Vagina (tissue), 2 donors: ENCODE measurements around the gene NPLOC4. TPM values are rescaled to one million over a fixed set of nuclear protein-coding genes. Genes with fewer than 3 reads are reported as not detected.

Source experiments
- DNase-seq, 2 donors: peaks; one replicate each; pipeline ENCODE4 v3.0.0-alpha.2; 2017; ENCODE audit errors: extremely low spot score in 2 of 2
- H3K27ac ChIP-seq: fragments of 200-600 bp; sonication (generic); one replicate; pipeline ENCODE4 v1.5.1; 2019
- H3K27me3 ChIP-seq: fragments of 200-600 bp; sonication (generic); one replicate; pipeline ENCODE4 v1.5.1; 2019
- H3K36me3 ChIP-seq, 2 donors: fragments of 200-600 bp; sonication (generic); one replicate each; pipeline ENCODE4 v1.5.1; 2017 to 2019
- H3K4me1 ChIP-seq: fragments of 200-600 bp; sonication (generic); one replicate; pipeline ENCODE4 v1.5.1; 2019
- H3K4me3 ChIP-seq, 2 donors: fragments of 200-600 bp; sonication (generic); 1 replicate in 1 of 2; 2 replicates in 1 of 2; pipeline ENCODE4 v1.5.1; 2016 to 2019
- H3K9me3 ChIP-seq: fragments of 200-600 bp; sonication (generic); one replicate; pipeline ENCODE4 v1.5.1; 2019
- CTCF ChIP-seq, 3 experiments: fragments of 450-650 bp in 2 of 3; fragments of 200-600 bp in 1 of 3; sonication (generic) in 1 of 3; IDR thresholded peaks; one replicate each; pipeline ENCODE4 v1.5.1; 2017 to 2019; ENCODE audit warnings: antibody characterized with exemption in 3 of 3, mild to moderate bottlenecking in 2 of 3, moderate library complexity in 2 of 3
- POLR2A ChIP-seq, 2 donors: fragments of 450-650 bp; IDR thresholded peaks; one replicate each; pipeline ENCODE4 v1.6.1; 2017; ENCODE audit warnings: antibody characterized with exemption in 2 of 2, mild to moderate bottlenecking in 2 of 2, moderate library complexity in 2 of 2
- POLR2AphosphoS5 ChIP-seq, 2 donors: sonication (generic); formaldehyde crosslinking; IDR thresholded peaks; one replicate each; pipeline ENCODE4 v1.9.0; 2017; ENCODE audit warnings: antibody characterized with exemption in 2 of 2, mild to moderate bottlenecking in 2 of 2, low read depth in 1 of 2; ENCODE audit not compliant: insufficient read depth in 1 of 2
- intact Hi-C: fragments of 100-400 bp; cut with DNase I; formaldehyde crosslinking; loops from one replicate; pipeline ENCODE4 v1.15.1; 2023
- total RNA-seq: library from RNA; depleted of rRNA; stranded (reverse); fragments of >200 nt; gene quantifications from one replicate; pipeline ENCODE4 v1.2.3, GENCODE V29; 2016

The NPLOC4 gene
- total RNA-seq, 1 donor from 2014 or later: 68.3 TPM

DNA sequence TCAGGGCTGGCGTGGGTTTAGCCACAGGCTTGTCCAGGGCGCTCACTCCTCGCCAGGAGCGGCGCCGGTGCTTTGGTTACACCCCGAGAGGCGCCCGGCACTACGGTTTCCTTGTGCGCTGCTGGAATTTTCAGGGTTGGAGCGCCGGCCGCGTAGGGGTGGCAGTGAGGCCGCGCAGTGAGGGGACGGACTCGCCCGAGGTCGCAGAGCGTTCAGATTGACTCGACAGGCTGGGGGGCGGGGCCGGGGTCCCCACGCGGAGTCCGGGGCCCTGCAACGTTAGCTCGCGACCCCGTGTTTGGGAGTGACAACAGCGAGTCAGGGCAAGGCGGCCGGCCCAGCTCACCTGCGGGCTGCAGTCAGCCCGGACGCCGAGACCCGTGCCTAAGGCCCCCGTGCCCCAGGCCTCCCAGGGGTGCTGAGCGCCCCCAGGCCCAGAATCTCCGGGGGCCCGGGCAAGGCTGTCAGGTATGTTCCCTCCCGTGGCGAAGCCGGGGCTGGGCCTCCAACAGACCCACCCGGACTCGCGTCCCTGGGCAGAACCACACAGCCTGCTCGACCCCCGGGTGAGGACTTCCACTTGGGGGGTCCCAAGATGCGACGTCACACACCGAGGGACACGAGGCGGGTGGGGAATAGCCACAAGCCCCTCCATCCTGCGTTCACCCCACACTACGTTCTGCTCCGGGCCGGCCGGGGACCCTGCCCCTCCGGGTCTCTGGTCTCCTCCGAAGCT is 123.0 kb downstream of the NPLOC4 start:
- H3K36me3 ChIP-seq: peaks cover 9 to 34% of the 10 kb centered on the region in 2 donors
- H3K27me3 ChIP-seq: no peaks in the 10 kb centered on the region
- H3K27ac ChIP-seq: peak overlapping the region; percentile 100
- no peak for DNase-seq
- intact Hi-C loops: loop anchor here (5.0 kb wide), 1 partner anchor 38 kb away; the partner anchor contains the start of gene FAAP100
- H3K9me3 ChIP-seq: no peaks in the 10 kb centered on the region
- peak in 1 of 2 donors; percentile 45 for TF ChIP-seq POLR2AphosphoS5 (IDR thresholded peaks at IDR 0.05; ENCODE audit: insufficient read depth in 1 of 2, low read depth in 1 of 2)
- no peak for TF ChIP-seq CTCF (IDR thresholded peaks at IDR 0.05)
- peaks cover 63% of the 10 kb centered on the region for H3K4me1 ChIP-seq
- peak overlapping the region; percentile 93 to 99 for H3K4me3 ChIP-seq

DNA sequence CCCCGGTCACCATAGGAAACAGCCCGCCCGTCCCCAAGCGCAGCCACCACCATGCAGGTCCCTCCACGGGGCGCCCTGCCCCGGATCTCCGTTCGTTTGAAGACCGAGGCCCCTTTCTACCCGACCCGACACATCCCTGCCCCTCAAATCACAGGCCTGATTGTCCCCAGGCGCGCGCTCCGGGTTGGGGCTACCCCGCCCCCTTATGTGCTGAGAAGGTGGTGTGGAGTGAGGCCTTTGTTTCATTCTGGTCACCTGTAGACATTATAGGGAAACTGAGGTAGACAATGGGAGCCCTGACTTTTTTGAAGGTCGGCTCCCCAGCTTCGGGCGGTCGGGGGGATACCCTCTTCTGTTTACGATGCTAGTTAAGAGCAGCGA is 123.5 kb downstream of the NPLOC4 start:
- Histone ChIP-seq H3K9me3 (no peaks in the 10 kb centered on the region), H3K4me3 (peak overlapping the region; percentile 93 to 99), H3K4me1 (peaks cover 63% of the 10 kb centered on the region), H3K27me3 (no peaks in the 10 kb centered on the region), H3K36me3 (peaks cover 9 to 37% of the 10 kb centered on the region in 2 donors), H3K27ac (peak overlapping the region; percentile 100)
- TF ChIP-seq CTCF (IDR thresholded peaks at IDR 0.05) (no peak), POLR2AphosphoS5 (IDR thresholded peaks at IDR 0.05; ENCODE audit: insufficient read depth in 1 of 2, low read depth in 1 of 2) (peak; percentile 25 to 28)
- DNase-seq: no peak
- intact Hi-C loops: loop anchor here (5.0 kb wide), 1 partner anchor 39 kb away; the partner anchor contains the start of gene FAAP100

- Histone ChIP-seq H3K27ac (peak within 1 kb of the TSS; percentile 100), H3K27me3 (no peaks in the 10 kb centered on the region), H3K9me3 (no peaks in the 10 kb centered on the region), H3K4me3 (peak within 1 kb of the TSS; percentile 93 to 99), H3K36me3 (peaks cover 9 to 37% of the 10 kb centered on the region in 2 donors), H3K4me1 (peaks cover 57% of the 10 kb centered on the region)
- no peak for DNase-seq
- intact Hi-C loops: loop anchor here (5.0 kb wide), 1 partner anchor 40 kb away; the partner anchor contains the start of gene FAAP100
- TF ChIP-seq POLR2A (IDR thresholded peaks at IDR 0.05): peak in 1 of 2 donors; percentile 91
- no peak for TF ChIP-seq CTCF (IDR thresholded peaks at IDR 0.05)
- TF ChIP-seq POLR2AphosphoS5 (IDR thresholded peaks at IDR 0.05; ENCODE audit: insufficient read depth in 1 of 2, low read depth in 1 of 2): peak in 1 of 2 donors; percentile 82
Measured at GRCh38 chr17:81512562-81513371, 124.1 kb downstream of the NPLOC4 start, which contains the start of gene ACTG1. Gene ACTG1, minus strand, starts transcription at chr17:81512799. Its CDS starts 445 bp downstream, at chr17:81512354.

DNA sequence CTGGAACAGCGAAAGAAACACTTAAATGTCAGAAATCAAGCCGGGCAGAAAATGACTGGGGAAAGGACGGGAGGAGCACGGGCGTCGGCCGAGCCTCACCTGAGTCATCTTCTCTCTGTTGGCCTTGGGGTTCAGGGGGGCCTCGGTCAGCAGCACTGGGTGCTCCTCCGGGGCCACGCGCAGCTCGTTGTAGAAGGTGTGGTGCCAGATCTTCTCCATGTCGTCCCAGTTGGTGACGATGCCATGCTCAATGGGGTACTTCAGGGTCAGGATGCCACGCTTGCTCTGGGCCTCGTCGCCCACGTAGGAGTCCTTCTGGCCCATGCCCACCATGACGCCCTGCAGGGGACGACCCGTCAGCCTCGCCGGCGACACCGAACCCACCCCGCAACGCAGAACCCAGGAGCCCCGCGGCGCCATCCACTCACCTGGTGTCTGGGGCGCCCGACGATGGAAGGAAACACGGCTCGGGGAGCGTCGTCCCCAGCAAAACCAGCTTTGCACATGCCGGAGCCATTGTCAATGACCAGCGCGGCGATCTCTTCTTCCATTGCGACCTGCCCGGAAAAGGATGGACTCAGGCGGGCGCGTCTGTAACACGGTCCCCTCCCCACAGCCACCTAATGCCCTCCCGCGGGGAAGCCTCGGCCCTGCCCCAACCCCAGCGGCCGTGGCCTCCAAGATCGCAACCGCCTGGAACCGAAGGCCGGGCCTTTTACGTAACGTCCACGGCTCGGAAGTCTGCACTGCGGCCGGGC is 124.9 kb downstream of the NPLOC4 start:
- Histone ChIP-seq H3K9me3 (no peaks in the 10 kb centered on the region), H3K4me1 (peaks cover 49% of the 10 kb centered on the region), H3K36me3 (peaks cover 9 to 37% of the 10 kb centered on the region in 2 donors), H3K4me3 (peak overlapping the region; percentile 93 to 99), H3K27ac (peak overlapping the region; percentile 98), H3K27me3 (no peaks in the 10 kb centered on the region)
- DNase-seq: no peak
- TF ChIP-seq CTCF (IDR thresholded peaks at IDR 0.05): no peak
- no peak for TF ChIP-seq POLR2AphosphoS5 (IDR thresholded peaks at IDR 0.05; ENCODE audit: insufficient read depth in 1 of 2, low read depth in 1 of 2)
- TF ChIP-seq POLR2A (IDR thresholded peaks at IDR 0.05): no peak
- intact Hi-C loops: loop anchor here (2.0 to 5.0 kb wide), 2 partner anchors 40 to 115 kb away; partner anchors contain the start of gene FAAP100
